ENCODE measurements around the gene HS1BP3. TPM values are rescaled to one million over a fixed set of nuclear protein-coding genes. Genes with fewer than 3 reads are reported as not detected.

The HS1BP3 gene
- total RNA-seq, 1 experiment from 2014 or later: 16.2 TPM

DNA sequence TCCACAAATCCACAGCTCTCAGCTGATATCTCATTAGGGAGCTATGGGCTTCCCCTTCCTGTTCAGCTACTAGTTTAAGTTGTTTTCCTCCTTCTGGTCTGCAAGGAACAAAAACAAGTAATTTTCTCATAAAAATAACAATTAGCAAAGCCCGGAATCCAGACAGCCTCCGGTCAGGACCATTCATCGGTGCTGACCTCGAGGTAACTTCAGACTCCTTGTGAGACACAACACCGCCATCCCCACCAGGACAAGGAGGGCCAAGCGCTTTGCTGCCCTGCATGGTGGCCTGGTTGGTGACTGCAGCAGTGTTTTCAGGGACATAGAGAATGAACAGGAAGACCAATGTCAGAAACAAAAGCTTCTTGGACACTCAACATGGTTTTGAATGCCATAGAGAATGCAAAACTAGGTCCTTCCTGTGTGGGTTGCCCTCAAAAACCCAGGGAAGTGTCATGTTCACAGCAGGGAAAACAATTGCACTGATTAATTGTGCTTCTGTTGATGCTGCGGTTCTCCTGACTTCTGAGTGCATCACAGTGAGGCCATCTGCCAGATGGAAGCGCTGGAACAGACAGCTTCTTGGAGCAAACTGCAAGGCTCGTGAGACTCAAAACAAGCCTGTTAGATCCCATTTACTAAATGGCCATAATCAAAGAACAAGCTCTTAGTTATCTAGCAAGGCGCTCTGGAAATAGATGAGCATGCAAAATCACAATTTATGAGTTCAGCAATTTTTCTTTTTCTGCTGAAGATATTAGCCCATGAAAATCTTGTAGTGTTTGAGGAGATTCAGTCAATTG lies 77.1 kb downstream of the HS1BP3 start:
- intact Hi-C loops (cut with micrococcal nuclease; ENCODE audit: unreplicated experiment): no loop called here
- POLR2A ChIA-PET (ENCODE audit: unreplicated experiment): interaction anchor here (0.6 kb wide), 1 partner anchor 63 kb away, joined by 6 read pairs; no protein-coding TSS in a partner anchor
- no TSS peak for BruUV-seq (replicated peaks)

DNA sequence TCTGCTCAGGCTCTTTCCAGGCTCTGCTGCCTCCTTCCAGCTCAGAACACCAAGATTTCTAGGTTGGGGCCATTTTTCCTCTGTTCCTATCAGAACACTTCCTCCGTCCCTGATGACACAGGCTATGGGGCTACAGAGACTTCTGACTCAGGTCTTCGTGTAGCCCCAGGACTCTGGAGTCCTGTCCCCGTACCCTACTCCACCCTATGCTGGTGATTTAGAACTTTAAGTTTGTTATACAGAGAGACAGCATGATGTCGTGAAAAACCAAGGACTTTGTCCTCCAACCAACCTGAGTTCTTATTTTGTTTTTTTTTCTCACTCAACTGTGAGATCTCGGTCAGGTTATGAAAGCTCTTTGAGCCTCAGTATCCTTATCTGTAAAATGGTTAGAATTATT lies 78.7 kb downstream of the HS1BP3 start:
- ChIA-PET POLR2A (ENCODE audit: unreplicated experiment) (no interaction called here), CTCF (no interaction called here)
- H3K9me3 ChIP-seq (ENCODE audit: insufficient read depth, low read depth): no peaks in the 10 kb centered on the region
- no peaks in the 10 kb centered on the region for H3K27me3 ChIP-seq (ENCODE audit: insufficient read depth, low read depth)
- intact Hi-C loops (cut with micrococcal nuclease; ENCODE audit: unreplicated experiment): no loop called here
- no peak overlapping the region for H2AFZ ChIP-seq
- H3K4me3 ChIP-seq: no peak overlapping the region
- H3K27ac ChIP-seq: no peak overlapping the region
- no peak overlapping the region for H3K4me2 ChIP-seq
- no peaks in the 10 kb centered on the region for H3K79me2 ChIP-seq (ENCODE audit: low read depth)
- DNase-seq: no peak
- H3K4me1 ChIP-seq (replicated peaks; ENCODE audit: insufficient read depth): peaks cover 31% of the 10 kb centered on the region
- H3K36me3 ChIP-seq (ENCODE audit: low read depth): no peaks in the 10 kb centered on the region
- no peak for TF ChIP-seq EZH2 (IDR thresholded peaks at IDR 0.05; ENCODE audit: low read depth)
- TF ChIP-seq, protein P1, sequence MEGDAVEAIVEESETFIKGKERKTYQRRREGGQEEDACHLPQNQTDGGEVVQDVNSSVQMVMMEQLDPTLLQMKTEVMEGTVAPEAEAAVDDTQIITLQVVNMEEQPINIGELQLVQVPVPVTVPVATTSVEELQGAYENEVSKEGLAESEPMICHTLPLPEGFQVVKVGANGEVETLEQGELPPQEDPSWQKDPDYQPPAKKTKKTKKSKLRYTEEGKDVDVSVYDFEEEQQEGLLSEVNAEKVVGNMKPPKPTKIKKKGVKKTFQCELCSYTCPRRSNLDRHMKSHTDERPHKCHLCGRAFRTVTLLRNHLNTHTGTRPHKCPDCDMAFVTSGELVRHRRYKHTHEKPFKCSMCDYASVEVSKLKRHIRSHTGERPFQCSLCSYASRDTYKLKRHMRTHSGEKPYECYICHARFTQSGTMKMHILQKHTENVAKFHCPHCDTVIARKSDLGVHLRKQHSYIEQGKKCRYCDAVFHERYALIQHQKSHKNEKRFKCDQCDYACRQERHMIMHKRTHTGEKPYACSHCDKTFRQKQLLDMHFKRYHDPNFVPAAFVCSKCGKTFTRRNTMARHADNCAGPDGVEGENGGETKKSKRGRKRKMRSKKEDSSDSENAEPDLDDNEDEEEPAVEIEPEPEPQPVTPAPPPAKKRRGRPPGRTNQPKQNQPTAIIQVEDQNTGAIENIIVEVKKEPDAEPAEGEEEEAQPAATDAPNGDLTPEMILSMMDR (conservative IDR thresholded peaks at IDR 0.05): no peak
- peaks cover 13% of the 10 kb centered on the region; the same call in 1 of the 2 replicates for H3F3A ChIP-seq (ENCODE audit: insufficient read depth, low read depth)
- H4K20me1 ChIP-seq (ENCODE audit: insufficient read depth): no peaks in the 10 kb centered on the region
- BruUV-seq (replicated peaks): no TSS peak
- no peaks in the 10 kb centered on the region for H3K9me2 ChIP-seq (ENCODE audit: insufficient read depth)

More for the DNA sequence above, 77.1 kb downstream of the HS1BP3 start:
- Histone ChIP-seq H3K4me1 (replicated peaks; ENCODE audit: insufficient read depth) (peaks cover 38% of the 10 kb centered on the region), H3K9me3 (ENCODE audit: insufficient read depth, low read depth) (no peaks in the 10 kb centered on the region), H3K36me3 (ENCODE audit: low read depth) (no peaks in the 10 kb centered on the region), H3K9me2 (ENCODE audit: insufficient read depth) (no peaks in the 10 kb centered on the region), H3K27me3 (ENCODE audit: insufficient read depth, low read depth) (no peaks in the 10 kb centered on the region), H3K27ac (no peak overlapping the region), H3F3A (ENCODE audit: insufficient read depth, low read depth) (peaks cover 18% of the 10 kb centered on the region), H3K79me2 (ENCODE audit: low read depth) (no peaks in the 10 kb centered on the region), H2AFZ (no peak overlapping the region), H3K4me3 (no peak overlapping the region), H3K4me2 (no peak overlapping the region), H4K20me1 (ENCODE audit: insufficient read depth) (no peaks in the 10 kb centered on the region)
- no peak for DNase-seq
- TF ChIP-seq, protein P1 (conservative IDR thresholded peaks at IDR 0.05): no peak
- TF ChIP-seq EZH2 (IDR thresholded peaks at IDR 0.05; ENCODE audit: low read depth): no peak
- CTCF ChIA-PET: no interaction called here

GRCh38 chr2:20571644-20572215 lies 79.2 kb downstream of the HS1BP3 start:
- CTCF ChIA-PET: no interaction called here
- peaks cover 26% of the 10 kb centered on the region for H3K4me1 ChIP-seq (replicated peaks; ENCODE audit: insufficient read depth)
- BruUV-seq (replicated peaks): no TSS peak
- no peaks in the 10 kb centered on the region for H4K20me1 ChIP-seq (ENCODE audit: insufficient read depth)
- no peak for TF ChIP-seq EZH2 (IDR thresholded peaks at IDR 0.05; ENCODE audit: low read depth)
- TF ChIP-seq, protein P1 (conservative IDR thresholded peaks at IDR 0.05): no peak
- no peak overlapping the region for H3K4me2 ChIP-seq
- no peak overlapping the region for H3K27ac ChIP-seq
- no peak overlapping the region for H2AFZ ChIP-seq
- no peaks in the 10 kb centered on the region for H3K36me3 ChIP-seq (ENCODE audit: low read depth)
- peaks cover 10% of the 10 kb centered on the region; the same call in 1 of the 2 replicates for H3F3A ChIP-seq (ENCODE audit: insufficient read depth, low read depth)
- POLR2A ChIA-PET (ENCODE audit: unreplicated experiment): no interaction called here
- H3K27me3 ChIP-seq (ENCODE audit: insufficient read depth, low read depth): no peaks in the 10 kb centered on the region
- H3K9me2 ChIP-seq (ENCODE audit: insufficient read depth): no peaks in the 10 kb centered on the region
- no peaks in the 10 kb centered on the region for H3K79me2 ChIP-seq (ENCODE audit: low read depth)
- intact Hi-C loops (cut with micrococcal nuclease; ENCODE audit: unreplicated experiment): no loop called here
- DNase-seq: no peak
- H3K4me3 ChIP-seq: no peak overlapping the region
- H3K9me3 ChIP-seq (ENCODE audit: insufficient read depth, low read depth): no peaks in the 10 kb centered on the region

Data from PC-9 (cell line).